ENCODE data around the gene SUGT1.
"Not testable (repeated sequence)": the region's sequence is repeated elsewhere in the genome, so short reads cannot be mapped to it uniquely, and the experiment has no call there.

The SUGT1 gene

GRCh38 chr13:52670726-52671125 lies 18.1 kb downstream of the SUGT1 start:
- DNase-seq: no peak

GRCh38 chr13:52673465-52673864 lies 20.8 kb downstream of the SUGT1 start:
- DNase-seq: no peak

- DNase-seq: no peak
These were observed 25.2 kb downstream of the SUGT1 start for GRCh38 chr13:52677823-52678222.

GRCh38 chr13:52685806-52686205 lies 33.2 kb downstream of the SUGT1 start:
- not testable (repeated sequence) for DNase-seq

- no peak for DNase-seq
These were observed 33.7 kb downstream of the SUGT1 start for GRCh38 chr13:52686376-52686775.

- peak; percentile 89 for DNase-seq
These were observed 43.2 kb downstream of the SUGT1 start for GRCh38 chr13:52695856-52696255.

GRCh38 chr13:52696566-52696965 lies 43.9 kb downstream of the SUGT1 start:
- DNase-seq: no peak

GRCh38 chr13:52701728-52702465 lies 49.3 kb downstream of the SUGT1 start:
- no peak for DNase-seq

- DNase-seq: no peak
These were observed 50.8 kb downstream of the SUGT1 start for GRCh38 chr13:52703482-52703881.

GRCh38 chr13:52706081-52706480 lies 53.4 kb downstream of the SUGT1 start:
- DNase-seq: no peak

GRCh38 chr13:52707375-52707774 lies 54.7 kb downstream of the SUGT1 start:
- DNase-seq: no peak

GRCh38 chr13:52708266-52708665 lies 55.6 kb downstream of the SUGT1 start:
- DNase-seq: not testable (repeated sequence)

- no peak for DNase-seq
These were observed 58.6 kb downstream of the SUGT1 start for GRCh38 chr13:52711286-52711685.

- no peak for DNase-seq
These were observed 59.7 kb downstream of the SUGT1 start for GRCh38 chr13:52712385-52712784.

- DNase-seq: peak; percentile 69
These were observed 61.3 kb downstream of the SUGT1 start for GRCh38 chr13:52713894-52714293.

GRCh38 chr13:52720904-52721303 lies 68.3 kb downstream of the SUGT1 start:
- DNase-seq: not testable (repeated sequence)

GRCh38 chr13:52721356-52721755 lies 68.7 kb downstream of the SUGT1 start:
- not testable (repeated sequence) for DNase-seq

- no peak for DNase-seq
These were observed 70.5 kb downstream of the SUGT1 start for GRCh38 chr13:52723181-52723580.

GRCh38 chr13:52725302-52725701 lies 72.7 kb downstream of the SUGT1 start:
- DNase-seq: no peak

- DNase-seq: no peak
These were observed 73.6 kb downstream of the SUGT1 start for GRCh38 chr13:52726258-52726657.

- DNase-seq: no peak
These were observed 81.5 kb downstream of the SUGT1 start for GRCh38 chr13:52734075-52734623.

GRCh38 chr13:52736891-52737290 lies 84.3 kb downstream of the SUGT1 start:
- no peak for DNase-seq

GRCh38 chr13:52737451-52737850 lies 84.8 kb downstream of the SUGT1 start:
- DNase-seq: no peak

- no peak for DNase-seq
These were observed 85.3 kb downstream of the SUGT1 start for GRCh38 chr13:52737965-52738364.

Measured in MV-4-11 (cell line).